Transverse colon (tissue), 4 donors: ENCODE results near the gene PRLR. TPM values are rescaled to one million over a fixed set of nuclear protein-coding genes. Genes with fewer than 3 reads are reported as not detected.

Experiments used
- DNase-seq: peaks from one replicate; pipeline ENCODE4 v3.0.0-alpha.2; 2019
- H3K27ac ChIP-seq, 4 donors: fragments of 200-600 bp; sonication (generic); 2 replicates each; pipeline ENCODE4 v1.5.1; 2016 to 2018; ENCODE audit warnings: inconsistent platforms in 4 of 4
- H3K27me3 ChIP-seq: fragments of 200-600 bp; sonication (generic); 2 replicates; pipeline ENCODE4 v1.5.1; 2017; ENCODE audit warnings: inconsistent platforms
- H3K36me3 ChIP-seq, 4 donors: fragments of 200-600 bp; sonication (generic); 2 replicates each; pipeline ENCODE4 v1.5.1; 2017 to 2019; ENCODE audit warnings: inconsistent platforms in 4 of 4
- H3K4me1 ChIP-seq, 4 donors: fragments of 200-600 bp; sonication (generic); 2 replicates each; pipeline ENCODE4 v1.5.1; 2017 to 2020; ENCODE audit warnings: inconsistent platforms in 4 of 4
- H3K4me3 ChIP-seq, 4 donors: fragments of 200-600 bp; sonication (generic); 1 replicate in 1 of 4; 2 replicates in 3 of 4; pipeline versions ENCODE4 v1.5.1 to v1.6.1; 2017 to 2019; ENCODE audit warnings: inconsistent platforms in 4 of 4
- H3K9me3 ChIP-seq, 2 donors: fragments of 200-600 bp; sonication (generic); 2 replicates each; pipeline ENCODE4 v1.5.1; 2017 to 2019; ENCODE audit warnings: inconsistent platforms in 2 of 2
- EP300 ChIP-seq: sonication (generic); formaldehyde crosslinking; IDR thresholded peaks from one replicate; pipeline ENCODE4 v1.6.1; 2017; ENCODE audit warnings: antibody characterized with exemption, low read depth
- POLR2A ChIP-seq: fragments of 450-650 bp; IDR thresholded peaks from one replicate; pipeline ENCODE4 v1.6.1; 2016; ENCODE audit warnings: antibody characterized with exemption, mild to moderate bottlenecking, moderate library complexity
- POLR2AphosphoS5 ChIP-seq, 3 donors: sonication (generic); formaldehyde crosslinking; IDR thresholded peaks; one replicate each; pipeline ENCODE4 v1.6.1; 2016; ENCODE audit warnings: antibody characterized with exemption in 3 of 3
- WGBS, 2 donors: methylation state at CpG; one replicate each; pipeline ENCODE4 v1.1.5; 2018; ENCODE audit warnings: low coverage in 1 of 2; 5-methylcytosine and 5-hydroxymethylcytosine counted together
- in situ Hi-C, 4 donors: fragments of 200-750 bp; cut with MboI; loops; one replicate each; pipeline versions ENCODE4 v1.15.0 to v1.15.1; 2017; ENCODE audit warnings: low sequenced_read_pairs in 3 of 4, low pct_ligation_motif_present in 1 of 4, low pct_unique_long_range_greater_than_20kb in 1 of 4
- intact Hi-C: fragments of 100-400 bp; cut with DNase I; formaldehyde crosslinking; loops from one replicate; pipeline ENCODE4 v1.15.1; 2023; ENCODE audit warnings: low total_unique reads
- total RNA-seq, 4 donors: library from RNA; depleted of rRNA; stranded (reverse); fragments of >200 nt; gene quantifications; one replicate each; pipeline ENCODE4 v1.1.0, GENCODE V29; 2016
- TF ChIP-seq, protein P1 (sequence below), 5 experiments: fragments of 200-600 bp in 3 of 5; fragments of 450-650 bp in 2 of 5; sonication (generic) in 3 of 5; IDR thresholded peaks; 1 replicate in 2 of 5; 2 replicates in 3 of 5; pipeline ENCODE4 v1.5.1; 2016 to 2017; ENCODE audit warnings: antibody characterized with exemption in 5 of 5, inconsistent platforms in 3 of 5, mild to moderate bottlenecking in 2 of 5, moderate library complexity in 1 of 5

The PRLR gene
- total RNA-seq, 4 donors from 2014 or later = 4.9 to 19.8 (median 13.0) TPM

DNA sequence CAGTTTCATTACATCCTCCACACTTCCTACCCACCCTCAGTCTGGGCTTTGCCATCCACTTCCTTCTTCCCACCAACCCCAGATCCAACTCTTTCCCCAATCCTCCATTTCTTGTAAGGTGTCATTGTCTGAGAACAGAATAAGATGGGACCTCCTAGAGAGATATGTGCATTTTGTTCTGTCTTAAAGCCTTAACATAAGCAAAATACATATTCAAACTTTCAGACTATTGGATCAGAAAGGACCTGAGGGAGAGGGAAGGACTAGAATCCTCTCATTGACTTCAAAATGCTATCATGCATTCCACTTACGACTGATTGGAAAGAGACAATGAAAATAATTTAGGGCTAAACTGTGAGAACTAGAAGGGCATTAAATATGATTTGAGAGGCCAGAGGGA lies 225.5 kb downstream of the PRLR start:
- intact Hi-C loops (no loop called here), in situ Hi-C loops (loop anchor here in 1 of 4 donors (25.0 kb wide), 1 partner anchor 517 kb away; no protein-coding TSS in a partner anchor)
- no peaks in the 10 kb centered on the region for H3K4me1 ChIP-seq
- no peak for DNase-seq
- no peak overlapping the region for H3K27ac ChIP-seq
- no peaks in the 10 kb centered on the region for H3K36me3 ChIP-seq
- no peak overlapping the region for H3K4me3 ChIP-seq
- 87% methylated on average over 1 of the region's 1 CpG; no CpG with 5 or more reads in 1 of the 2 donors for WGBS, 2 donors
- H3K9me3 ChIP-seq = no peaks in the 10 kb centered on the region
- TF ChIP-seq EP300 (no peak), POLR2A (no peak), POLR2AphosphoS5 (IDR thresholded peaks at IDR 0.05) (no peak)
- TF ChIP-seq, protein P1, sequence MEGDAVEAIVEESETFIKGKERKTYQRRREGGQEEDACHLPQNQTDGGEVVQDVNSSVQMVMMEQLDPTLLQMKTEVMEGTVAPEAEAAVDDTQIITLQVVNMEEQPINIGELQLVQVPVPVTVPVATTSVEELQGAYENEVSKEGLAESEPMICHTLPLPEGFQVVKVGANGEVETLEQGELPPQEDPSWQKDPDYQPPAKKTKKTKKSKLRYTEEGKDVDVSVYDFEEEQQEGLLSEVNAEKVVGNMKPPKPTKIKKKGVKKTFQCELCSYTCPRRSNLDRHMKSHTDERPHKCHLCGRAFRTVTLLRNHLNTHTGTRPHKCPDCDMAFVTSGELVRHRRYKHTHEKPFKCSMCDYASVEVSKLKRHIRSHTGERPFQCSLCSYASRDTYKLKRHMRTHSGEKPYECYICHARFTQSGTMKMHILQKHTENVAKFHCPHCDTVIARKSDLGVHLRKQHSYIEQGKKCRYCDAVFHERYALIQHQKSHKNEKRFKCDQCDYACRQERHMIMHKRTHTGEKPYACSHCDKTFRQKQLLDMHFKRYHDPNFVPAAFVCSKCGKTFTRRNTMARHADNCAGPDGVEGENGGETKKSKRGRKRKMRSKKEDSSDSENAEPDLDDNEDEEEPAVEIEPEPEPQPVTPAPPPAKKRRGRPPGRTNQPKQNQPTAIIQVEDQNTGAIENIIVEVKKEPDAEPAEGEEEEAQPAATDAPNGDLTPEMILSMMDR (IDR thresholded peaks at IDR 0.05) = no peak
- peaks cover 6% of the 10 kb centered on the region for H3K27me3 ChIP-seq

DNA sequence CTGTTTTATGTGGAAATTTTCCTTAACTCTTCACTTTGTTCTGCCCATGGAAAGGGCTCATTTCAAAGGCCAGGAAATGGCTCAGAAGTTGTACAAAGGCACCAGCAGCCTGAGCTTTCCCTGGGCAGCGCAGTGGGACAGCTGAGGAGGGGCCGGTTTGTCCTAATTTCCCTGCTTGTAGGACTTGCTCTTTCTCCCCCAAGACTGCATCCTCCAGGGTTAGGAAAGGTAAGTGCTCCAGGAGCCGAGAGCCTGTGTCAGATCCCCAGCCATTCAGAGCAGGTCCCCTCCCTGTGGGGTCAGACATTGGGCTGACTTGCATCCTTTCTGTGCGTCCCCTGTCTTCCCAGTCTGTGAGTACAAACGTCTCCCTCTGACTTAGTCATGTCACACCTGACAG lies 226.1 kb downstream of the PRLR start:
- Histone ChIP-seq H3K4me1 (no peaks in the 10 kb centered on the region), H3K4me3 (no peak overlapping the region), H3K36me3 (no peaks in the 10 kb centered on the region), H3K9me3 (no peaks in the 10 kb centered on the region), H3K27me3 (peaks cover 6% of the 10 kb centered on the region), H3K27ac (no peak overlapping the region)
- 79% methylated on average over 5 of the region's 5 CpGs; no CpG with 5 or more reads in 1 of the 2 donors for WGBS, 2 donors
- DNase-seq = no peak
- intact Hi-C loops (no loop called here), in situ Hi-C loops (loop anchor here in 1 of 4 donors (25.0 kb wide), 1 partner anchor 517 kb away; no protein-coding TSS in a partner anchor)
- TF ChIP-seq POLR2A (no peak), EP300 (no peak), POLR2AphosphoS5 (IDR thresholded peaks at IDR 0.05) (no peak)
- TF ChIP-seq, protein P1 (IDR thresholded peaks at IDR 0.05) = no peak

DNA sequence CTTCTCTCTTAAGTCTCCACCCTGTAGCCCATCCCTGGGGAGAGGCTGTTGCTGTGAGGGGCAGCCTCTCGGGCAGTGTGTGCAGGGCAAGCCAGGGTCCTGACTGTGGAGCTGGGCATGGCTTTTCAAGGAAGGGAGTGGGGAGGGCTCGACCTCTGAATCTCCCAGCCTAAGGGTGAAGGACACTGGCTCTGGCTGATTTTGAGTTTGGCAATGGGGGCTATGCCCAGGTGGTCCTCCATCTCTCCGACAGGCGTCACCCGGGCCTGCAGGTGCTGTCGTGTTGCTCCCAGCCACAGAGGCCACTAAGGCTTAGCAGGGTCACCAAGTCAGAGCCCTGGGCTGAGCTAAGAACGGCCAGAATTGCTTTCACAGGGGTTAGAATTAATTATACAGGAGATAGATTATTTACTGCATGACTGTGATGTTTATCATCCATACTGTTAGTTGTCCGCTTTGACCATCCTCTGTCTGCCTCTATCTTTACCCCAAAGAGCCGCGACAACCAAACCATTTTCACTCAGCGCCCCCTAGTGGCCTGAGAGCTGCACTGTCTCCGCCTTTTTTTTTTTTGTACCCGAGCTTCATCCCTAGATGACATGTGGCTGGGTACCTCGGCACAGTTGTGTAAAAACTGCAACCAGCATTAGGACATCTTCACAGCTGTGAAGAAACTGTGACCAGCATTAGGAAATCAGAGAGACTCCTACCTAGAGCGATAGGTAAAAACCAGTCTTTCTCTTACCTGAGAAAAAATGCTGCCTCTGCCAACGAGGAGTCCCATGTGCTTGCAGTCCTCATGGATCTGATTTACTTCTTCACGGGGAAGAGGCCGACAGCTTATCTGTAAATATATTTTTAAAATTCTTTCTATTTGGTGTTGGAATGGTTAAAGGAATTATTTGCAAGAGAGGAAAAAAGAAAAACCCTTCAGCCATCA lies 227.0 kb downstream of the PRLR start:
- no peak overlapping the region for H3K27ac ChIP-seq
- in situ Hi-C loops = loop anchor here in 1 of 4 donors (25.0 kb wide), 1 partner anchor 516 kb away; no protein-coding TSS in a partner anchor
- intact Hi-C loops = no loop called here
- WGBS, 2 donors = 41 to 42% methylated on average over 4 to 18 of the region's 18 CpGs
- peak; percentile 50 for DNase-seq
- no peak overlapping the region for H3K4me3 ChIP-seq
- TF ChIP-seq, protein P1 (IDR thresholded peaks at IDR 0.05) = peak; percentile 62 to 89 (median 86)
- TF ChIP-seq POLR2A = no peak
- peaks cover 6% of the 10 kb centered on the region for H3K27me3 ChIP-seq
- no peaks in the 10 kb centered on the region for H3K4me1 ChIP-seq
- no peaks in the 10 kb centered on the region for H3K9me3 ChIP-seq
- no peaks in the 10 kb centered on the region for H3K36me3 ChIP-seq

DNA sequence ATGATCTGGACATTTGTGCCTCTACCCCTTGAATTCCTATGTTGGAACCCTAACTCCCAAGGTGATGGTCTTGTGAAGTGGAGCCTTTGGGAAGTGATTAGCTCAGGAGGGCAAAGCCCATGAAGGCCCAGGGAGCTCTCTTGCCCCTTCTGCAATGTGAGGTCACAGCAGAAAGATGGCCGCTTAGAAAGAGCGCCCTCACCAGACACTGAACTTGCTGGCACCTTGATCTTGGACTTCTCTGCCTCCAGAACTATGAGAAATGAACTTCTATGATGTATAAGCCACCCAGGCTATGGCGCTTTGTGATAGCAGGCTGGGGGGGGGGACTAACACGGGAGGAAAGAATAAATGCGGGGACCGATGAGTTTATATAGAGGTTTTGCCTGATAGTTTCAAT lies 227.8 kb downstream of the PRLR start:
- Histone ChIP-seq H3K4me3 (no peak overlapping the region), H3K27ac (no peak overlapping the region), H3K9me3 (no peaks in the 10 kb centered on the region), H3K4me1 (no peaks in the 10 kb centered on the region), H3K27me3 (peaks cover 6% of the 10 kb centered on the region), H3K36me3 (no peaks in the 10 kb centered on the region)
- TF ChIP-seq POLR2A (no peak), EP300 (no peak)
- intact Hi-C loops = no loop called here
- DNase-seq = no peak
- 83 to 89% methylated on average over 6 of the region's 6 CpGs for WGBS, 2 donors
- in situ Hi-C loops = loop anchor here in 1 of 4 donors (25.0 kb wide), 1 partner anchor 515 kb away; no protein-coding TSS in a partner anchor
